HG02852 (cell line): Measurements from ENCODE around the gene COL5A1.

Source experiments
- ATAC-seq: cut with Tn5 transposase; IDR thresholded peaks from one replicate; pipeline ENCODE4 v1.9.1; 2021; ENCODE audit warnings: mild to moderate bottlenecking, moderate library complexity; ENCODE audit not compliant: unreplicated experiment

The COL5A1 gene

DNA sequence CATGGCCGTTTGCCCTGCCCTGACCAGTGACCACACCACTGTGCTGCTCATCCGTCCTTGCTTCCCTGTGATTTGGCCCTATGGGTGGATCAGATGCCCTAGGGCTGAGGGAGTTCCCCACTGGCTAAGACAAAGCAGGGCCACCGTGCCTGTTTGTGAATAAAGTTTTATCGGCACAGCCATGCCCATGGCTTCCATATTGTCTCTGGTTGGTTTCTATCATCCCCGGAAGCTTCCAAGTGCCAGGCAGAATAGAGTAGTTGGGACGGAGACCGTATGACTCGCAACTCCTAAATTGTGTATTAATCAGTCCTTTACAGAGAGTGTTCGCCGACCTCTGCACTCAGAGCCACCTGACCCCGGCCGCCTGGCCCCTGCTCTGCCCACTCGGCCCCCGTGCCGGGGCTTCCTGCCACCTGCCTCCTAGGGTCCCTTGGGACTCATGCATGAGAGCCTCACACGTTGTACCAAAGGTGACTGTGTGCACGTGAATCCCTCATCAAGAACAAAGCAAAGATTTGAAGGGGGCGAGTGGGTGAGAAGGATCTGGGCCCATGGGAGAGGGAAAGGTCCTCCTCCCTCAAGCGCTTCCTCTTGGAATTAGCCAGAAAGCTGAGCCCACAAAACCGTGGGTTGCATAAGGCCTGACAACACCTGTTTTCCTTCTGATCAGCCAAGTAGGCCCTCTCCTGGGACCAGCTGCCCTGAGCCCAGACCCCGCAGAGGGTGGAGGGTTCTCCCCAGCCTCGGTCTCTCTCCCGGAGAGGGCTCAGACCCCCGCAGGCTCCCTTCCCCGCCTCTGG, 227.3 kb downstream of the COL5A1 start:
- no peak for ATAC-seq

GRCh38 chr9:134869554-134870300, 228.1 kb downstream of the COL5A1 start:
- ATAC-seq: no peak

GRCh38 chr9:134870301-134870694, 228.7 kb downstream of the COL5A1 start:
- no peak for ATAC-seq

DNA sequence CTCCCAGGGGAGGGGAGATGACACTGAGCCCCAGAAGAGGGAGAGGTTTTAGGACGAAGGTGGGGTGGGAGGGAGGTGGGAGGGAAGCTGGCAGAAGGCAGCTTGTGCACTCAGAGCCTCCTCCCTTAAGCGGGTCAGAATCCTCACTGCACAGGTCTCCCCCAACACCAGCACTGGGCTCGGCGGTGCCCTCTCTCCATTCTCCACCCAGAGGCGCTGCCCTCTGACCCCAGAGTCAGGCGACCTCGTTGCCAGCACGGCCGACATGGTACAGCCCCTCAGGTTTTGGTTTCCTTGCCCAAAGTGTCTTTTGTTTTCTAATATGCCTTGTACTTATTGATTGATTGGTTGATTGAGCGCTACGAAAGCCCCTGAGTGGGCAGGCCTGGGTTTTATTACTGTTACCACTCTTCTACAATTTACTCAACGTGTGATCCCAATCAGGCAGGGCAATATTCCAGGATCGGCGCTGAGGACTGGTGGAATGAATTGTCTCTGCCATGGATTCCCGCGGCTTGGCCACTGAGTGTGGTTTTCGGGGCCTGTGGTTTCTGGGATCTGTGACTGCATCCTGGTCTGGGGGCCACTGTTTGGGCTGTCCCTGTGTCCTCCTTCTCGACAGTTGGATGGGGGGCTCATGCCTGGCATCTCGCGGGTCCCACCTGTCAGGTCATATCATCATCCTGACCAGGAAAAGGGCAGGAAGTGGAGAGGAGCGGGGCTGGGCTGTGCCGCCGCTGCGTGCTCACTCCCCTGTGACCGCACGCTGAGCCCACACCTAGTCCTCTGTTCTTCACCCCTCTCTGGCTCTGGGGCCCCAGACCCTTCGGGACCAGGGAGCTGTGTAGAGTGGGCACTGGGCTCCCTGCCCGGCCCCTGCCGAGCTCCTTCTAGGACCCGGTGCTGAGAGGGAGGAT, 229.4 kb downstream of the COL5A1 start:
- no peak for ATAC-seq

DNA sequence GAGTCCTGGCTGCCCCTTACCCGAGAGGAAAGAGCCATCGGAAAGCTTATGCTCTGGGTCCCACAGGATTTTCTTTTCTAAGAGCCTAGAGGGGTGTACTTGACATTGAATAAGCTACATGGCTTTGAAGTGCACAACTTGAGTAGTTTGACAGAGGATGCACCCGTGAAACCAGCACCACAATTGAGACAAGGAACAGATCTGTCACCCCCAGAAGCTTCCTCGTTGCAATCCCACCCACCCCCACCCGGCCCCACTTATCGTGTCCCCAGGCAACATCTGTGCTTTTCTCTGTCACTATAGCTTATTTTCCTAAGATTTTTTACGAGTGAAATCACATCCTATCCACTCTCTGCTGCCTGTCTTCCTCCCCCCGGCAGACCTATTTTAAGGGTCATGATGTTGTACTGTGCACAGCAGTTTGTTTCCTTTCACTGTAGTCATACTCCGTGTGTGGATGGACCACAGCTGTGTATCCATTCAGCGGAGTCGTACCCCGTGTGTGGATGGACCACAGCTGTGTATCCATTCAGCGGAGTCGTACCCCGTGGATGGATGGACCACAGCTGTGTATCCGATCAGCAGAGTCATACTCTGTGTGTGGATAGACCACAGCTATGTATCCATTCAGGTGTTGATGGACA, 230.2 kb downstream of the COL5A1 start:
- no peak for ATAC-seq

- ATAC-seq: no peak
These were observed 231.1 kb downstream of the COL5A1 start for GRCh38 chr9:134872482-134873231.

DNA sequence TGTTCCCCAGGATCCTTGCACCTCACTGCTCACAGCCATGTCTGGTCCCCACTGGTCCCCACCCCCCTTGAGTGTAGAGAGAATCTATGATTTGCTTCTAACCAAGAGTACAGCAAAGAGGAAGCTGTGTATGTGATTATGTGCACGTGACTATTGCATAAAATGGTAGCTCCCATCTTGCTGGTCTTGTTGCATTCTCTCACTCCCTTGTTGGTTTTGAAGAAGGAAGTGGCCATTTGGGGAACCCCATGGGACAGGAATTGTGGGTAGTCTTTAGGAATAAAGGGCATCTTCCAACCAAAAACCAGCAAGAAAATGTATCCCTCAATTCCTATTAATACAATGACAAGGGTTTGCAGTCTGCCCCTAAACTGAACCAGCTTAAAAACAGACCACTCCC, 233.8 kb downstream of the COL5A1 start:
- ATAC-seq: no peak

DNA sequence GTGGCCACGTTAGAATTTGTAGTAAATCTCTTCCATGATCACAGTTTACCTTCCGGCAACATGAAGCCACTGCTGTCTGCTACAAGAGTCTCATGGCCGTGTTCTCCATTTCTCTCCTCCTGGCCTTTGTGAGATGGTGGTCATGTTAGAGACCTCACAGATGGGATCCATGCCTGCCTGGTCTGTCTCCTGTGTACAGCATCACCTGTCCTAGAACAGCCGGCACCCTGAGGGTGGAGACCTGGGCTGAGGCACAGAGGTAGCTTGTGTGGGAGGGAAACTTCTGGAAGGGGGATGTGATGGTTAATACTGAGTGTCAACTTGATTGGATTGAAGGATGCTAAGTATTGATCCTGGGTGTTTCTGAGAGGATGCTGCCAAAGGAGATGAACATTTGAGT, 235.9 kb downstream of the COL5A1 start:
- no peak for ATAC-seq

DNA sequence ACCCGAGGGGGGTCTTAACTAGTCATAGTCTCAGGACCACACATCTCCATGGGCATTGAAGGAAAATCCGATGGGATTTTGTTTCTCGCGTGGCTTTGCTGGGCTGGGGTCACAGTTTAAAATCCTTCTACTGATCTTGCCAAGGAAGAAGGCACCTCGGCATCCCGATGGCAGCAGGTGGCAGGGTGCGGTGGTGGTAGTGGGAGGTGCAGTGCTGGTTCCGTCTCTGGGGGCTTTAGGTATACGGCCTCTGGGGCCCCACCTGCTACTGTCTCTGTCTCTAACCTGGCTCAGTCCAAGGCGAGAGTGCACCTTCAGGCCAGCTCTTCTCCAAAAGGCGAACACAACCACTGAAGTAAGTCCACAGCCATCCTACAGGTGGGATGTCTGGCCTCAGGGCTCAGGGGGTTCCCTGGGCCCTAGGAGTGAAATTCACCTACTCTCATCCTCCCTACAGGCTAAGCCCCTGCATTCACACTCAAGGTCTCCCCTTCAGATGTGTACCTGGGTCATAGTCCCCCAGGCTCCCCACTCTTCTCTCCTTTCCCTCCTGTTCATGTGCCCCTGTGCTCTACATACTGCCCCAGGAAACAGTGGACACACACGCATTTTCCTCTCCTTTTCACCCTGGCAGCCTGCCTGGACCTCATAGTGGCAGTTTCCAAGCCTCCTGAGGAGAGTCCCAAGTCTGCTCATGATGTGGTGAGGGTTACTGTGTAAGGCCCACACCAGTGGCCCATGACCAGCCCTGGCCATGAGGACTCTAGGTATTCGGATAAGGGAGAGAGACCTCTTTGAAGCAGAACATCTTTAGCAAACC, 238.3 kb downstream of the COL5A1 start:
- ATAC-seq: no peak

- no peak for ATAC-seq
These were observed 239.1 kb downstream of the COL5A1 start, which contains the start of gene FCN2 for GRCh38 chr9:134880484-134881312. Gene FCN2 (plus strand): TSS chr9:134880810. CDS start chr9:134880822, 12 bp downstream.

DNA sequence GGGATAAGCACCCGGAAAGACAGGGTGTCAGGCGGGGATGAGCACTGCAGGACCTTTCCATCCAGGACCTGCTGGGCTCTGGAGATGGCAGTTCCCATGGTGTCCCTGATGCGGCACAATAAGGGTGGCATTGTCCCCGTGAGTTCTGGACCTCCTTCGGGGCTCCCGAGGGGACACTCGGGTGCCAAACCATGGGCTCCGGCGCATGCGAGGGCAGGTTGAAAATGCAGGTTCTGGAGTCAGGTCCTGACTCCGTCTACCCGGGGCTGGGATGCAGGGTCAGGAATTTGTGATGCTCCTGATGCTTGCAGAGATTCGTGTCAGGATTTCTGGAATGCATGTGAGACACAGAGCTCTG, 239.7 kb downstream of the COL5A1 start:
- no peak for ATAC-seq

DNA sequence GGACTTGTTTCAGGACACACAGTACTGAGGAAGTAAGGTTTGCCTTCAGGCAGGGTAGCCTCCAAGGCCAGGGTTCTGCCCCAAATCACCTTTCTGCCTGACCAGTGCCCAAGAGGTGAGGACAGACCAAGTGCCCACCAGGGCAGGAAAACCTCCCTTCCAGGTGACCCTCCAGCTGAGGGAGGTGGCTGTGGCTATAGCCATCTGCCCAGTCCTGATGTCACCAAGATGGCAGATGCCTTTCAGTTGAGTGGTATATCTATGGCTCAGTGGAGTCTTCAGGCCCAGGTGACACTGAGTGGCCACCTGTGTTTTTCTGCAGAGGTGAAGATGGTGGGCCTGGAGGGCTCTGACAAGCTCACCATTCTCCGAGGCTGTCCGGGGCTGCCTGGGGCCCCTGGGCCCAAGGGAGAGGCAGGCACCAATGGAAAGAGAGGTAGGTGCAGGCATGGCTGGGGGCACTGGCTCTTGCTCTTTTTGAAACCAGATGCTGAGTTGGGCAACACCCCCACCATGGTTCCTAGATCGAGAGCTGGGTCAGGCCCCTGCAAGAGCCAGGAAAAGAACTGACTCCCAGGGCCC, 240.7 kb downstream of the COL5A1 start:
- no peak for ATAC-seq

- ATAC-seq: no peak
These were observed 241.6 kb downstream of the COL5A1 start for GRCh38 chr9:134883040-134883782.

GRCh38 chr9:134884492-134884891, 242.9 kb downstream of the COL5A1 start:
- no peak for ATAC-seq

- no peak for ATAC-seq
These were observed 243.5 kb downstream of the COL5A1 start for GRCh38 chr9:134885001-134885678.

GRCh38 chr9:134885679-134886412, 244.2 kb downstream of the COL5A1 start:
- ATAC-seq: no peak
